Fibroblast of lung (primary cell): ENCODE data around the gene GHR. TPM values are rescaled to one million over a fixed set of nuclear protein-coding genes. Genes with fewer than 3 reads are reported as not detected.

Source experiments
- DNase-seq, 2 donors: peaks; one replicate each; pipeline versions ENCODE4 v3.0.0 to v3.0.0-alpha.2; 2010; ENCODE audit warnings: low read depth in 2 of 2
- H2AFZ ChIP-seq: 2 replicates; pipeline ENCODE4 v1.5.1; 2012; ENCODE audit warnings: low read length, control low read depth, inconsistent platforms
- H3K27ac ChIP-seq: 2 replicates; pipeline ENCODE4 v1.5.1; 2011; ENCODE audit warnings: low read length, control low read depth; ENCODE audit not compliant: insufficient read depth
- H3K27me3 ChIP-seq: 2 replicates; pipeline ENCODE4 v1.5.1; 2011; ENCODE audit warnings: mild to moderate bottlenecking, low read length; ENCODE audit not compliant: control insufficient read depth, insufficient read depth
- H3K36me3 ChIP-seq: 2 replicates; pipeline ENCODE4 v1.5.1; 2011; ENCODE audit warnings: low read length; ENCODE audit not compliant: control insufficient read depth, insufficient read depth
- H3K4me1 ChIP-seq: 2 replicates; pipeline ENCODE4 v1.5.1; 2011; ENCODE audit warnings: low read length; ENCODE audit not compliant: control insufficient read depth, insufficient read depth; ENCODE audit errors: extremely low read depth
- H3K4me2 ChIP-seq: 2 replicates; pipeline ENCODE4 v1.5.1; 2011; ENCODE audit warnings: low read length, control low read depth; ENCODE audit not compliant: insufficient read depth; ENCODE audit errors: extremely low read depth
- H3K4me3 ChIP-seq, 4 experiments: fragments of 200-600 bp in 1 of 4; sonication (generic) in 1 of 4; replicated peaks in 1 of 4; 2 replicates each; pipeline ENCODE4 v1.5.1; 2011 to 2016; ENCODE audit warnings: low read length in 4 of 4, low read depth in 3 of 4, mild to moderate bottlenecking in 3 of 4, control low read depth in 2 of 4, inconsistent platforms in 1 of 4, mixed read lengths in 1 of 4; ENCODE audit not compliant: insufficient read depth in 1 of 4; ENCODE audit errors: control extremely low read depth in 1 of 4
- H3K79me2 ChIP-seq: 2 replicates; pipeline ENCODE4 v1.5.1; 2012; ENCODE audit warnings: mild to moderate bottlenecking, low read length, inconsistent platforms; ENCODE audit not compliant: control insufficient read depth, insufficient read depth
- H3K9ac ChIP-seq: 2 replicates; pipeline ENCODE4 v1.5.1; 2011; ENCODE audit warnings: mild to moderate bottlenecking, low read length, control low read depth; ENCODE audit not compliant: insufficient read depth
- H3K9me3 ChIP-seq: 2 replicates; pipeline ENCODE4 v1.5.1; 2012; ENCODE audit warnings: low read depth, low read length; ENCODE audit not compliant: control insufficient read depth, insufficient read depth
- H4K20me1 ChIP-seq: 2 replicates; pipeline ENCODE4 v1.5.1; 2011; ENCODE audit warnings: low read length; ENCODE audit not compliant: control insufficient read depth, insufficient read depth; ENCODE audit errors: extremely low read depth
- CTCF ChIP-seq, 2 donors: IDR thresholded peaks in 1 of 2; conservative IDR thresholded peaks in 1 of 2; 1 replicate in 1 of 2; 2 replicates in 1 of 2; pipeline ENCODE4 v1.5.1; 2011 to 2012; ENCODE audit warnings: low read length in 2 of 2, control low read depth in 1 of 2, inconsistent platforms in 1 of 2, low read depth in 1 of 2, mild to moderate bottlenecking in 1 of 2
- EZH2 ChIP-seq: IDR thresholded peaks from 2 replicates; pipeline ENCODE4 v1.5.1; 2012; ENCODE audit warnings: low read length, control low read depth, mild to moderate bottlenecking; ENCODE audit errors: missing control alignments
- polyA plus RNA-seq, 2 donors: library from polyadenylated mRNA; depleted of rRNA in 1 of 2; stranded (reverse) in 1 of 2; unstranded in 1 of 2; fragments of >200 nt; gene quantifications; 2 replicates each; pipeline ENCODE4 v1.2.1, GENCODE V29; 2011 to 2012; ENCODE audit warnings: missing spikeins in 1 of 2
- total RNA-seq: library from RNA; depleted of rRNA; stranded (reverse); fragments of >200 nt; gene quantifications from 2 replicates; pipeline ENCODE4 v1.2.1, GENCODE V29; 2014

GHR gene
- total and polyA plus RNA-seq, 2 donors (not counting 1 experiment from before 2014, with no cell fraction given): 2.3 to 2.4 TPM

GRCh38 chr5:42467981-42468524 lies 44.8 kb downstream of the GHR start:
- H3K36me3 ChIP-seq: no peaks in the 10 kb centered on the region
- TF ChIP-seq EZH2 (no peak), CTCF (conservative IDR thresholded peaks at IDR 0.05 in 1 of 2, IDR thresholded peaks at IDR 0.05 in 1 of 2; ENCODE audit: low read depth in 1 of 2, low read length in 2 of 2) (no peak)
- no peaks in the 10 kb centered on the region for H4K20me1 ChIP-seq
- no peak overlapping the region for H3K4me2 ChIP-seq
- no peak for DNase-seq
- no peaks in the 10 kb centered on the region for H3K9me3 ChIP-seq
- H2AFZ ChIP-seq: no peak overlapping the region
- H3K4me1 ChIP-seq: no peaks in the 10 kb centered on the region
- H3K4me3 ChIP-seq: no peak overlapping the region
- no peak overlapping the region for H3K9ac ChIP-seq
- no peaks in the 10 kb centered on the region for H3K79me2 ChIP-seq
- H3K27me3 ChIP-seq: no peaks in the 10 kb centered on the region
- H3K27ac ChIP-seq: no peak overlapping the region

- Histone ChIP-seq H3K79me2 (no peaks in the 10 kb centered on the region), H3K4me1 (no peaks in the 10 kb centered on the region), H3K9ac (no peak overlapping the region), H3K4me3 (no peak overlapping the region), H3K27me3 (no peaks in the 10 kb centered on the region), H3K4me2 (no peak overlapping the region), H3K36me3 (no peaks in the 10 kb centered on the region), H4K20me1 (no peaks in the 10 kb centered on the region), H3K9me3 (no peaks in the 10 kb centered on the region), H2AFZ (no peak overlapping the region), H3K27ac (no peak overlapping the region)
- DNase-seq: peak in 1 of 2 donors; percentile 18
- TF ChIP-seq CTCF (conservative IDR thresholded peaks at IDR 0.05 in 1 of 2, IDR thresholded peaks at IDR 0.05 in 1 of 2; ENCODE audit: low read depth in 1 of 2, low read length in 2 of 2) (no peak), EZH2 (no peak)
These were observed 60.4 kb downstream of the GHR start for GRCh38 chr5:42483472-42484154.

GRCh38 chr5:42487077-42487476 lies 63.8 kb downstream of the GHR start:
- Histone ChIP-seq H3K9me3 (no peaks in the 10 kb centered on the region), H3K9ac (no peak overlapping the region), H3K27me3 (no peaks in the 10 kb centered on the region), H3K79me2 (no peaks in the 10 kb centered on the region), H4K20me1 (no peaks in the 10 kb centered on the region), H3K4me2 (no peak overlapping the region), H3K4me1 (no peaks in the 10 kb centered on the region), H3K4me3 (no peak overlapping the region), H3K36me3 (no peaks in the 10 kb centered on the region), H3K27ac (no peak overlapping the region), H2AFZ (no peak overlapping the region)
- TF ChIP-seq EZH2: no peak
- no peak for TF ChIP-seq CTCF (conservative IDR thresholded peaks at IDR 0.05 in 1 of 2, IDR thresholded peaks at IDR 0.05 in 1 of 2; ENCODE audit: low read depth in 1 of 2, low read length in 2 of 2)
- DNase-seq: peak in 1 of 2 donors; percentile 26
